GM13977 (cell line): ENCODE measurements around the gene IFNL2.

Source experiments
- DNase-seq: peaks from one replicate; pipeline ENCODE4 v3.0.0; 2012; ENCODE audit warnings: low spot score
- in situ Hi-C: fragments of 300-500 bp; cut with MboI; formaldehyde crosslinking; loops from one replicate; pipeline ENCODE4 v1.12.0; 2022; ENCODE audit warnings: low sequenced_read_pairs, low pct_unique_long_range_greater_than_20kb, mixed read lengths, inconsistent platforms; ENCODE audit not compliant: unreplicated experiment
- TF ChIP-seq, protein P1 (sequence below): IDR thresholded peaks from 2 replicates; pipeline ENCODE4 v1.5.1; 2012; ENCODE audit warnings: mild to moderate bottlenecking, control low read depth; ENCODE audit not compliant: insufficient read depth; ENCODE audit errors: extremely low read depth, missing control alignments

IFNL2 gene

DNA sequence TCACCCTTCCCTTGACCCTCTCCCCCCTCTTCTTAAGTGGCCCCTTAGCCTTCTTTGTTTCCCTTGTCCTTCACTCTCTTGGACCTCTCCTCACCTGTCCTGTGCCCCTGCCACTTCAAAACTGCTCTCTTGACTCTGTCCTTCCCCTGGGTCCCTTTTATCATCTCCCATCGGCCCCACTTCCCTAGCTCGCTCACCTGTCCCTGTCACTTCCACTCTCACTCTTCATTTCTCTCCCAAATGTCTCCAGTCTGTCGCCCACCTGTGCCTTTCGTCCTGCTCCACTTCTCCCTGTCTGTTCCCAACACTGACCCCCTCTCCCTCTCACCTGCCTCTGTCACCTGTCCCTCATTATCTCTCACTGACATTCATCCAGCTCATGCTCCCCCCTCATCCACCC, 28.7 kb downstream of the IFNL2 start:
- no peak for DNase-seq
- TF ChIP-seq, protein P1, sequence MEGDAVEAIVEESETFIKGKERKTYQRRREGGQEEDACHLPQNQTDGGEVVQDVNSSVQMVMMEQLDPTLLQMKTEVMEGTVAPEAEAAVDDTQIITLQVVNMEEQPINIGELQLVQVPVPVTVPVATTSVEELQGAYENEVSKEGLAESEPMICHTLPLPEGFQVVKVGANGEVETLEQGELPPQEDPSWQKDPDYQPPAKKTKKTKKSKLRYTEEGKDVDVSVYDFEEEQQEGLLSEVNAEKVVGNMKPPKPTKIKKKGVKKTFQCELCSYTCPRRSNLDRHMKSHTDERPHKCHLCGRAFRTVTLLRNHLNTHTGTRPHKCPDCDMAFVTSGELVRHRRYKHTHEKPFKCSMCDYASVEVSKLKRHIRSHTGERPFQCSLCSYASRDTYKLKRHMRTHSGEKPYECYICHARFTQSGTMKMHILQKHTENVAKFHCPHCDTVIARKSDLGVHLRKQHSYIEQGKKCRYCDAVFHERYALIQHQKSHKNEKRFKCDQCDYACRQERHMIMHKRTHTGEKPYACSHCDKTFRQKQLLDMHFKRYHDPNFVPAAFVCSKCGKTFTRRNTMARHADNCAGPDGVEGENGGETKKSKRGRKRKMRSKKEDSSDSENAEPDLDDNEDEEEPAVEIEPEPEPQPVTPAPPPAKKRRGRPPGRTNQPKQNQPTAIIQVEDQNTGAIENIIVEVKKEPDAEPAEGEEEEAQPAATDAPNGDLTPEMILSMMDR, result no peak
- in situ Hi-C loops, result no loop called here

DNA sequence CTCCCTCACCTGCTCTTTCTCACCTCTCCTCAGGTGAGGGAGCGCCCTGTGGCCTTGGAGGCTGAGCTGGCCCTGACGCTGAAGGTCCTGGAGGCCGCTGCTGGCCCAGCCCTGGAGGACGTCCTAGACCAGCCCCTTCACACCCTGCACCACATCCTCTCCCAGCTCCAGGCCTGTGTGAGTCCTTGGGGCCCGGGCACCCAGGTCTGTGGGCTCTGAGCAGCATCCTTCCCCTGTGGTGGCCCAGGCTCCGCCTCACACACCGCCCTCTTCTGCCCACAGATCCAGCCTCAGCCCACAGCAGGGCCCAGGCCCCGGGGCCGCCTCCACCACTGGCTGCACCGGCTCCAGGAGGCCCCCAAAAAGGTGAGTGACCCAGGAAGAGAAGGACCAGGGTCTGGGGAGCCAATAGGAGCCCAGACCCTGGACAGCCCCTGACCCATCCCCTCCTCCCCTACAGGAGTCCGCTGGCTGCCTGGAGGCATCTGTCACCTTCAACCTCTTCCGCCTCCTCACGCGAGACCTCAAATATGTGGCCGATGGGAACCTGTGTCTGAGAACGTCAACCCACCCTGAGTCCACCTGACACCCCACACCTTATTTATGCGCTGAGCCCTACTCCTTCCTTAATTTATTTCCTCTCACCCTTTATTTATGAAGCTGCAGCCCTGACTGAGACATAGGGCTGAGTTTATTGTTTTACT, 29.9 kb downstream of the IFNL2 start:
- TF ChIP-seq, protein P1, result no peak
- in situ Hi-C loops, result no loop called here
- DNase-seq, result no peak

DNA sequence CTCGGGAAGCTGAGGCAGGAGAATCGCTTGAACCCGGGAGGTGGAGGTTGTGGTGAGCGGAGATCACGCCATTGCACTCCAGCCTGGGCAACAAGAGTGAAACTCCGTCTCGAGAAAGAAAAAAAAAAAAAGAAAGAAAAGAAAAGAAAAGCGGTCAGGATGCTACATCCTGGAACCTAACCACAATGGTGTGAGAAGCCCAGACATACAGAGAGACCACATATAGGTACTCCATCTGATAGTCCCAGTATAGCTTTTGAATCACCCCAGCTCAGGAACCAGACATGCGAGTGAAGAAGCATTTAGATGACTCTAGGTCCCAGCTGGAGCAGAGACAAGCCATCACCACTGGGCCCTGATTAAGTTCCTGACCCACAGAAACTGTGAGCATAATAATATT, 31.2 kb downstream of the IFNL2 start:
- in situ Hi-C loops, result no loop called here
- no peak for DNase-seq
- TF ChIP-seq, protein P1, result no peak

DNA sequence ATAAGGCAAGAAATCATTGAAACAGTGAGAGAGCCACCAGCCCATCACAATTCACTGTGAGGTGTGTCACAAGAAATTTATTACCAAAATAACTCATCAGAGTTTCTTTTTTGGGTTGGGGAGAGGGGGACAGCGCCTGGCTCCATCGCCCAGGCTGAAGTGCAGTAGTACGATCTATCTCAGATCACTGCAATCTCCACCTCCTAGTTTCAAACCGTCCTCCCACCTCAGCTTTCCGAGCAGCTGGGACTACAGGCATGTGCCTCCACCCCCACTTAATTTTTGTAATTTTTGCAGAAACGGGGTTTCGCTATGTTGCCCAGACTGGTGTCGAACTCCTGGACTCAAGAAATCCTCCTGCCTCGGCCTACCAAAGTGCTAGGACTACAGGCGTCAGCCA, 31.6 kb downstream of the IFNL2 start:
- DNase-seq, result no peak
- TF ChIP-seq, protein P1, result no peak
- in situ Hi-C loops, result no loop called here

DNA sequence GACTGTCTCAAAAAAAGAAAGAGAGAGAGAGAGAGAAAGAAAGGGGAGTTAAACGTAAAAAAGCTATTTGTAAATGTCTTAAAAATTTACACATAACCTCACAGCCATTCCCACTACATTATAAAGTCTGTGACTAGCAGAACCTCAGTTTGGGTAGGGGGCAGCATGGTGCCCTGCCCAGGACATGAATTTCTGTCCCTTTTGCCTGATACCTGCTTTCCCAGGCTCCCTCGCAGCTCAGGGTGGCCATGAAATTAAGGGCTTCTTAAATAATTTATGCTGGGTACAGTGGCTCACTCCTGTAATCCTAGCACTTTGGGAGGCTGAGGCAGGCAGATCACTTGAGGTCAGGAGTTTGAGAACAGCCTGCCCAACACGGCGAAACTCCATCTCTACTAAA, 32.8 kb downstream of the IFNL2 start:
- in situ Hi-C loops, result no loop called here
- TF ChIP-seq, protein P1, result no peak
- DNase-seq, result no peak

DNA sequence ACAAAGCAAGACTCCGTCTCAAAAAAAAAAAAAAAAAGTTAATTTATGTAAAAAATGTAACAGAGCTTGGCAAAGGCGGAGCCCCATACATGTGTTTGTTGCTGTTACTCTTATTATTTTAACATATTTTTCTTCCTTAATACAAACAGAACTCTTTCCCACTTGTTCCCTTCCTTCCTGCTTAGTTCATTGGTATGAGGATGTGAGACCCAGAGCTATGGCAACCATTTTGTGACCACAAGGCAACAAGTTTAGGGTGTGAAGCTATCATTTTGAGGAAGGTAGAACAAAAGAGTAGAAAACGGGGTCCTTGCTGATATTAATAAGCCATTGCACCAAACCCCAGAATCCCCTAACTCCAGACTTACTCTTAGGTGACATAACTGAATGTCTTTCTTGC, 33.4 kb downstream of the IFNL2 start:
- in situ Hi-C loops, result no loop called here
- DNase-seq, result no peak

More for the DNA sequence above, 33.4 kb downstream of the IFNL2 start:
- TF ChIP-seq, protein P1, result no peak
